HG03442 (cell line): ENCODE results near the gene CRYL1.

Experiments
- ATAC-seq: cut with Tn5 transposase; IDR thresholded peaks from one replicate; pipeline ENCODE4 v1.9.1; 2021; ENCODE audit warnings: mild to moderate bottlenecking, moderate library complexity; ENCODE audit not compliant: unreplicated experiment

The CRYL1 gene

DNA sequence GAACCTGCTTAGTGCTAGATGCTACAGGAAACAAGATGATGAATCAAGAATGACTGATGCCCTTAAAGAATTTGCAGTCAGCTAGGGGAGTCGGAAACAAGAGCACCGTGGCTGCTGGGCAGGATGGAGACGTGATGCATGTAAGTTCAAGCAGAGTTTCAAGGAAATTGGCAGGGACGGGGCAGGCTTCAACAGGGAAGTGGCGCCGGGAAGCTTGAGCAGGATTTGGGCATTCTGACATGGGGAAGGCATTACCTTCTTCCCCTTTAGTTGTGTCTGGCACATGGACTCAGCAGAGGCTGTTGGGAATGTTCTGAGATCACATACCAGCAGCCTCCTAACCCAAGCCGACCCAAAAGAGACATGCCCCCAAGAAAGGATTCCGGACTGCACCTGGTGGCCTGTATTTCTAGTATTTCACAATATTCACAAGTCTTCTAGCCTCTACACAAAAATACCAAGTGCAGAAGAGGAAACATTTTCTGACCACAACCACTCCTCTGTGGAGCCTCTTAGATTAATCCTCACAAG, 138.2 kb downstream of the CRYL1 start:
- no peak for ATAC-seq

- no peak for ATAC-seq
These were observed 138.7 kb downstream of the CRYL1 start for GRCh38 chr13:20387006-20387405.

DNA sequence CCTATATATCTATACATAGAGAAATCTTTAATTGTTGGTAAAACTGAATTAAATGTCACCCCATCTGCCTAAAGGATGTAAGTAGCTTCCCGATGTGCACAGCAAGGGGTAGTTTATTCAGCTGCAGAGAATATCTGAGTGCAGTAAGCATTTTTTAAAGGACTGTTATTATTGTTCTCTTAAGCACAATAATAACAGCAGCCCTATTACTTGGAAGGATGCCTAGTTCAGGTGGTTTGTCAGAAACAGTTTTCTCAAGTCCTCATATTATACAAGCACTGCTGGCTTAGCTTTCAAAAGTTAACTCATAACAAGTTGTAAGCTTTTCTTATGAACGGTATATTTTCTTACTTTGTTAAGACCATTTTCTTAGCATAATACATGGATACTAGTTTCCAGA, 142.6 kb downstream of the CRYL1 start:
- ATAC-seq: no peak

DNA sequence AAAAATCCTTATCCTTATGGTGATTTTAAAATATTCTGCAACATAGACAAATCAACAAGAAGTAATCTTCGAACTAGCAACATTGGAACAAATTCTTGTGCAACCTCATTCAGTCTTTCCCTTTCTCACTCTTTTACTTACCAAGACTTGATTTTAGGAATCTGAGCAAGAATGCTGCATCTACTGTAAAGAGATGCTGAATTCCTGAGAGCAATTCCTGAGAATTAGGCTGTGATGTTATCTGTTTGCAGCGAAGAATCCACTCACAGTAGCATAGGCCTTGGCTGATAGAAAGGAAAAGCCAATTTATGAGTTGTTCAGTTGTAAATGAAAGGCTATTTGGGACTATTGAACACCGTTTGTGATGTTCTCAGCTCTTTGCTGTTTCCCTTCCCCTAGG, 144.3 kb downstream of the CRYL1 start:
- ATAC-seq: no peak

GRCh38 chr13:20378721-20379120, 146.9 kb downstream of the CRYL1 start:
- no peak for ATAC-seq

DNA sequence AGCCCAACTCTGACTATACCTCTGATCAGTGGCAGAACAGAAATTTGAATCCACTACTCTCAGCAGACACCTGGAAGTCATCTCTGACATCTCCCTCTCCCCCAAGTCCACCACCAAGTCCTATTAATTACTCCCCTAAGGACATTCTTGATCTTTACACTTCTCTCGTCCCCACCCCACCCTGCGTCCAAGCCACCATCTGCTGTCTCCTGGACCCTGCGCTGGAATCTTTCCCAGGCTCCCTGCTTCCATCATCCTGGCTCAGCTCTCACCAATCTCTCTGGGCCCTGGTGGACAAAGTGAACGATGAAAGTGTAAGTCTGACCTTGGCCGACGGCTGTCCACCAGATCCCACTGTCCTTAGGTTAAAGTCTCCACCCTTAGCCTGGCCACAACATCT, 147.9 kb downstream of the CRYL1 start:
- no peak for ATAC-seq

GRCh38 chr13:20375871-20376270, 149.8 kb downstream of the CRYL1 start:
- no peak for ATAC-seq

- ATAC-seq: no peak
These were observed 151.8 kb downstream of the CRYL1 start for GRCh38 chr13:20373861-20374260.

DNA sequence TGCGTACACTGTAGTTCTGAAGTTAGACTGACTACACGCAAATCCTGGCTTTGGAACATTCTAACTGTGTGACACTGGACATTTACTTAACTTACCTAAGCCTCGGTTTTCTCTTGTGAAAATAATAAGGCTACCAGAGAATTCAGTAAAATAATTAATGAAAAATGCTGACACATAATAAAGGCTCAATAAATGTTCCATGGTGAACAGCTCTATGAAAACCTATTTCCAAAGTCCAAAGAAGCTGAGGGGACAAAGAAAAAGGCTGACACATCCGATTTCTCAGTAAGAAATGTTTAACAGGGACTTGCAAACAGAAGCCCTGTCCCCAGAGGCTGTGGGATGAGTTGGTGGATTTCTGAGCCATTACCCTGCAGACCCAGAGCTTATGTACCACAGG, 153.8 kb downstream of the CRYL1 start:
- no peak for ATAC-seq

DNA sequence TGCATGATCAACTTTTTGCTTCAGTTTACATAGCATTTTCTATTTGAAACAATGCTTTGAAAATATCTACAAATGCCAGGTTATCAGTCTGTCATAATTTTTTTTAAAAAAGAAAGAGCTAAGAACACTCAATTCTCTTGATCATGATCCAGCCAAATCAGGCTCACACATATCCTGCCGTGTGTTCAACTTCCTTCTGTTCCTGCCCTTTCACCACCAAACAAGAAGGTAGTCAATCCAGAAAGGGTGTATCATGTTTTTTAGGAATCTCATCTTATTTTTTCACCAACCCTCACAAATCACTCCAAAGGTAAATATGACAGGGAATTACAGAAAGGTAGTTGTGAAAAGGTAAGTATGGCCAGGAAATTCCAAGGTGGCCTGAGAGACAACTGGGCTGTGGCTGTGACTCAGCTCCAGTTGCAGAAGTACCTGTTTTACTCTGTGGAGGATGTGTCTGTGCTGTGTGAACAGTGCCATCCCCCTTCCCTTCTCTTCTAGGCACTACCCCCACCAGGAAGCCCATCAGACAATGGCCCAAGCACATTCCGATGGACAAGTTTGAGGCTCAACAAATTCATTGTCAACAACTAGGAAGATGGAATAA, 154.7 kb downstream of the CRYL1 start:
- no peak for ATAC-seq

- ATAC-seq: peak; percentile 50
These were observed 155.7 kb downstream of the CRYL1 start for GRCh38 chr13:20369886-20370361.

- ATAC-seq: no peak
These were observed 159.6 kb downstream of the CRYL1 start for GRCh38 chr13:20366056-20366455.

GRCh38 chr13:20363603-20364002, 162.1 kb downstream of the CRYL1 start:
- no peak for ATAC-seq

GRCh38 chr13:20363172-20363571, 162.5 kb downstream of the CRYL1 start:
- ATAC-seq: no peak

DNA sequence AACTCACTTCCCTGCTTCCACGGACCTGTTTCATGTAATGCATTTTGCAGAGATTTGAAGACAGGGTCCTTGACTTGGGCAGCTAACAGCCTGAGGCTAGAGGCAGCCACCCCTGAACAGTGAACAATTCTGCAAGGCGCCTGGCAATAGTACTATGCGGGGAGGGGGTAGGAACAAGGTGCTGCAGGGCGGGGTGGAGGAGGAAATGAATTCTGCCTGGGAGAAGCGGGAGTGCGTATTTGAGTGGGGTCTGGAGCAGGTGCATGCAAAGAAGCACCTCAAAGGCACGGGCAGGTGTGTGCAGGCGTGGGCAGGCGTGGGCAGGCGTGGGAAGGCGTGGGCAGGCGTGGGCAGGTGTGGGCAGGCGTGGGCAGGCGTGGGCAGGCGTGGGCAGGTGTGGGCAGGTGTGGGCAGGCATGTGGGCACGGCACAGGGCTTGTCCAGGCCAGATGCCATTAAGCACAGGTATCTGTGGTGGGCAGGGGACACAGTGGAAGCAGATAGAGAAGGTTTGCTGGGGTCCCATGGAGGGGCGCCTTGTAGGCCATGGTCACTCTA, 163.1 kb downstream of the CRYL1 start:
- ATAC-seq: no peak

DNA sequence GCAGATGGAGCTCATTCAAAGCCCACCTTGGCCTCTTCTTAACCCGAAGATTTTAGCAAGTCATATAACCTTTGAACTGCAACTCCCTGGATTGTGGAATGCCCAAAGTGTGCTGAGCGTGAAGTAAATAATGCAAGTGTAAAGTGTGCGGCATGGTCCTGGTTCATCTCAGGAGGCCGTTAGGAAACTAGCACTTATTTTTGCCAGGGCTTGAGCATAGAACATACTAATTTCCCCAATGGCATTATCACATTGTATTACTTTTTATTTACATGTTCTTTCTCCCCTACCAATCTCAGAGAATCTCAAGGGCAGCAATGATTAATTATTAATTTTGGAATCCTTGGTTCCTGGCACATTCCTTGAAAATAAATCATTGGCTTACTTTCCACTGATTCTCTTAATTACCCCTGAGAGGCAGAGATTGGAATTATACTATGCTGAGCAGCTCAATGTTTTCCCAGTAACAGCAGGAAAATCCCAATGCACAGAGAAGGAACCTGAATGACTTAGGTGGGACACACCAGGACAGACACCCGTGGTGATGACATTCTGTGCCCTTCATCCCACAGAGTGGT, 164.7 kb downstream of the CRYL1 start:
- ATAC-seq: no peak

DNA sequence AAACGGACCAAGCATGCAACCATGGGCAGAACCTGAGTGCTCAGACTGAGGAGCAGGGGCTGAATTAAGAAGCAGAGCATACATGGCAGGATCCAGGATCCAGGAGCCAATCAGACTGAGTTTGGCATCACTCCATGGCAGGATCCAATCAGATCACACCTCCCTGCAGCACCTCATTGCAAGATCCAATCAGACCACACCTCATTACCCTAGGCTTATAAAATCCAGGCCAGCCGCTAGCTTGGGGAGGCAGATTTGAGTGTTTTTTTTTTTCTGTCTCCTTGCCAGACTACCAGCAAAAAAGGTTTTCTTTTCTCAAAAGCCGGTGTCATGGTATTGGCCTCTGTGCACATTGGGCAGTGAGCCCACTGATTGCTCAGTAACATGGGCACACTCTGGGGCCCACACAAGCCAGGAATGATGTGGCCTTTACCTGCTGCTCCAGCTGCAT, 165.6 kb downstream of the CRYL1 start:
- ATAC-seq: no peak

DNA sequence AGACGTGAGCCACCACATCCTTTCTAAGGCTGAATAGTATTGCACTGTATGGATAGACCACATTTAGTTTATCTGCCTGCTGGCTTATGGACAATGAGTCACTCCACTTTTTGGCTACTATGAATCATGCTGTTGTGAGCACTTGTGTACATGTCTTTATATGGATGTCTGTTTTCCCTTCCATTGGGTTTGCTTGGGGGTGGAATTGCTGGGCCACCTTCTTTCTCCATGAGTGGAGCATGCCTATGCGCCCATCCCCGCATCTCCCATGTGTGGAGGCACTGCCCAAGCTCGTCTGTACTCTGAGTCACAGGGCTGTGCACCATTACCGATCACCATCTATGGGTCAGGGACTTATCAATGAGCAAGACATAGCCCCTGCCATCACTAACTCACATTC, 166.3 kb downstream of the CRYL1 start:
- ATAC-seq: no peak

DNA sequence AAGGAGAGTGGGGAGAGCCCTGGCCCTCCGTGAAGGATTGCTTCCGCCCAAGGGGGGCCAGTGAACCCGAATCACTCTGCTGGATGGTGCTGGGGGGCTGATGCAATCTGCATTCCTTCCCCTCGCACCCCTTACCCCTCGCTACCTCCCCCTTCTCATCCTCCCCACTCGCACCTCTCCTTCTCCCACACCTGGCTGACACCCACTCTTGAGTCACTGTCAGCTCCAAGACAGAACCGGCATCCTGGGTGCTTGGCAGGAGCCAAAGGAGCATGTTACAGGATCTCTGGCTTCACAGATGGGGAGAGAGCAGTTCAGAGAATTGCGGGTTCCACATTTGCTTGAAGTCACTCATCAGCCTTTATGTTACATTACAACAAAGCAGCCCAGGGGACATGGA, 167.6 kb downstream of the CRYL1 start:
- no peak for ATAC-seq

GRCh38 chr13:20356444-20356843, 169.2 kb downstream of the CRYL1 start:
- ATAC-seq: no peak

DNA sequence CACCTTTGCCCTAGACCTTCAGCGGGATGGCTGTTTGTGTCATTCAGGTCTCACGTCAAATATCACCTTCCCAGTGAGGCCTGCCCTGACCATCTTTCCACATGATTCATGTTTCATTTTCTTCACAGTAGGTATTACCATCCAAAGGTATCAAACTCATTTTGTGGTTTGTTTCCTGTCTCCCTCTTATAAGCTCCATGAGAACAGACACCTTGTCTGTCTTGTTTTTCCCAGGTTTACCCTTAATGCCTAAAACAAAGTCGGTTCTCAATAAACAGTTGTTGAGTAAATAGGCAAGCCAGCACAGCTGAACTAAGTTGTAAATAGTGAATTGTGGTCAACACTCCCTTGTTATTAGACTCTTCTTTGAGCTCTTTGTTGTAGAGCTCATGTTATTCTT, 170.9 kb downstream of the CRYL1 start:
- no peak for ATAC-seq

GRCh38 chr13:20353973-20354372, 171.7 kb downstream of the CRYL1 start:
- ATAC-seq: no peak
